Endothelial cell of umbilical vein (primary cell): Measurements from ENCODE around the gene CUX1. TPM values are rescaled to one million over a fixed set of nuclear protein-coding genes. Genes with fewer than 3 reads are reported as not detected.
"Not testable (repeated sequence)": the region's sequence is repeated elsewhere in the genome, so short reads cannot be mapped to it uniquely, and the experiment has no call there.

Source experiments
- BruUV-seq: library from RNA; stranded (reverse); fragments of 400-500 nt; replicated peaks from 2 replicates; lab custom pipeline; 2021; lab: Mats Ljungman, UMichigan
- CTCF ChIA-PET: fragments of 300-600, 350-600 bp; sonication (Branson Sonifier 250); formaldehyde crosslinking; loops from one replicate; lab custom pipeline; 2021; ENCODE audit warnings: antibody characterized with exemption, inconsistent platforms; lab: Charles Lee
- POLR2A ChIA-PET: fragments of 300-600, 350-600 bp; sonication (Branson Sonifier 250); formaldehyde crosslinking; loops from one replicate; lab custom pipeline; 2021; ENCODE audit warnings: antibody characterized with exemption, inconsistent platforms; lab: Charles Lee
- DNase-seq: peaks from one replicate; pipeline ENCODE4 v3.0.0-alpha.2; 2011; ENCODE audit warnings: low read depth, low spot score
- FAIRE-seq: peaks from 2 replicates; lab custom pipeline; 2011; peaks lifted over from hg19 to GRCh38; lab: Jason Lieb, UNC
- H2AFZ ChIP-seq: 2 replicates; pipeline ENCODE4 v1.6.0; 2012; ENCODE audit warnings: low read depth, low read length, control low read depth, inconsistent platforms
- H3K27ac ChIP-seq: 2 replicates; pipeline ENCODE4 v1.5.1; 2011; ENCODE audit warnings: low read depth, mild to moderate bottlenecking, control low read depth, low read length, moderate library complexity; ENCODE audit not compliant: insufficient read depth
- H3K27me3 ChIP-seq, 2 experiments: 2 replicates each; pipeline versions ENCODE4 v1.6.0 to v1.6.1; 2011; ENCODE audit warnings: low read length in 2 of 2, mixed read lengths in 1 of 2; ENCODE audit not compliant: control insufficient read depth in 2 of 2, insufficient read depth in 2 of 2
- H3K36me3 ChIP-seq, 2 experiments: 2 replicates in 1 of 2; 3 replicates in 1 of 2; pipeline ENCODE4 v1.5.1; 2011; ENCODE audit warnings: low read length in 2 of 2, mild to moderate bottlenecking in 1 of 2, moderate library complexity in 1 of 2; ENCODE audit not compliant: control insufficient read depth in 2 of 2, insufficient read depth in 2 of 2; ENCODE audit errors: extremely low read depth in 1 of 2
- H3K4me1 ChIP-seq: 3 replicates; pipeline ENCODE4 v1.5.1; 2011; ENCODE audit warnings: mild to moderate bottlenecking, low read length; ENCODE audit not compliant: control insufficient read depth, insufficient read depth; ENCODE audit errors: extremely low read depth
- H3K4me2 ChIP-seq: 2 replicates; pipeline ENCODE4 v1.6.1; 2011; ENCODE audit warnings: low read length, control low read depth, mixed read lengths; ENCODE audit not compliant: insufficient read depth
- H3K4me3 ChIP-seq, 3 experiments: fragments of 200-600 bp in 1 of 3; sonication (generic), shearing (Covaris generic) in 1 of 3; replicated peaks in 1 of 3; 2 replicates each; pipeline ENCODE4 v1.5.1; 2011 to 2016; ENCODE audit warnings: control low read depth in 3 of 3, low read length in 3 of 3, mild to moderate bottlenecking in 2 of 3, inconsistent platforms in 1 of 3, low read depth in 1 of 3, moderate library complexity in 1 of 3; ENCODE audit not compliant: insufficient read depth in 1 of 3
- H3K79me2 ChIP-seq: 2 replicates; pipeline ENCODE4 v1.6.0; 2012; ENCODE audit warnings: low read length, inconsistent platforms; ENCODE audit not compliant: control insufficient read depth, insufficient read depth
- H3K9ac ChIP-seq: replicated peaks from 2 replicates; pipeline ENCODE3; 2011; ENCODE audit warnings: low read length, control low read depth; ENCODE audit not compliant: insufficient read depth; ENCODE audit errors: extremely low read depth
- H3K9me1 ChIP-seq: replicated peaks from 3 replicates; pipeline ENCODE4 v1.6.0; 2011; ENCODE audit warnings: mild to moderate bottlenecking, low read length; ENCODE audit not compliant: control insufficient read depth, insufficient read depth; ENCODE audit errors: extremely low read depth
- H3K9me3 ChIP-seq: replicated peaks from 2 replicates; pipeline ENCODE4 v1.5.1; 2012; ENCODE audit warnings: low read length, inconsistent platforms; ENCODE audit not compliant: control insufficient read depth, insufficient read depth
- H4K20me1 ChIP-seq: replicated peaks from 2 replicates; pipeline ENCODE3; 2011; ENCODE audit warnings: mild to moderate bottlenecking, low read length; ENCODE audit not compliant: control insufficient read depth, insufficient read depth; ENCODE audit errors: extremely low read depth
- EZH2 ChIP-seq: IDR thresholded peaks from 2 replicates; pipeline ENCODE4 v1.6.1; 2012; ENCODE audit warnings: borderline replicate concordance, low read depth, mild to moderate bottlenecking, moderate library complexity, low read length, inconsistent platforms; ENCODE audit not compliant: severe bottlenecking
- FOS ChIP-seq: IDR thresholded peaks from 2 replicates; pipeline ENCODE4 v1.6.1; 2011; ENCODE audit warnings: mild to moderate bottlenecking, low read length, moderate library complexity, borderline replicate concordance; ENCODE audit not compliant: insufficient read depth
- GATA2 ChIP-seq: IDR thresholded peaks from 2 replicates; pipeline ENCODE4 v1.7.0; 2011; ENCODE audit warnings: low read depth, mild to moderate bottlenecking, moderate library complexity, mixed read lengths, low read length; ENCODE audit not compliant: insufficient read length, insufficient read depth
- JUN ChIP-seq: IDR thresholded peaks from 2 replicates; pipeline ENCODE4 v1.6.1; 2011; ENCODE audit warnings: borderline replicate concordance, low read depth; ENCODE audit not compliant: insufficient read length, insufficient read depth
- MYC ChIP-seq: IDR thresholded peaks from one replicate; pipeline ENCODE4 v1.6.1; 2011; ENCODE audit warnings: mild to moderate bottlenecking, low read depth, low read length
- POLR2A ChIP-seq: IDR thresholded peaks from 2 replicates; pipeline ENCODE4 v1.6.1; 2012; ENCODE audit warnings: low read depth, mild to moderate bottlenecking, control low read depth, low read length
- POLR2AphosphoS5 ChIP-seq: IDR thresholded peaks from 2 replicates; pipeline ENCODE4 v1.6.1; 2012; ENCODE audit warnings: low read depth, mild to moderate bottlenecking, control low read depth, low read length, moderate library complexity; ENCODE audit not compliant: insufficient read depth
- dilution Hi-C: fragments of 300-500 bp; cut with MboI; formaldehyde crosslinking; loops from one replicate; pipeline ENCODE4 v1.15.0; 2019; ENCODE audit warnings: low sequenced_read_pairs; ENCODE audit not compliant: extremely low pct_ligation_motif_present
- intact Hi-C: fragments of 100-400 bp; cut with micrococcal nuclease; formaldehyde crosslinking; loops from one replicate; pipeline ENCODE4 v1.10.0; 2022
- polyA plus RNA-seq, 4 experiments: library from polyadenylated mRNA; depleted of rRNA in 3 of 4; stranded (reverse) in 3 of 4; unstranded in 1 of 4; fragments of >200 nt; gene quantifications; 2 replicates each; pipeline versions ENCODE4 v1.2.1 to v1.2.3, GENCODE V29; 2011 to 2012; ENCODE audit warnings: missing spikeins in 1 of 4
- total RNA-seq: library from RNA; stranded (reverse); gene quantifications from 2 replicates; pipeline ENCODE4 v1.2.3, GENCODE V29; 2021
- TF ChIP-seq, protein P1 (sequence below), 2 donors: IDR thresholded peaks; 1 replicate in 1 of 2; 2 replicates in 1 of 2; pipeline ENCODE4 v1.5.1; 2011; ENCODE audit warnings: low read length in 2 of 2, mild to moderate bottlenecking in 2 of 2, moderate library complexity in 2 of 2, control low read depth in 1 of 2, inconsistent platforms in 1 of 2, low read depth in 1 of 2; ENCODE audit not compliant: insufficient read depth in 1 of 2; ENCODE audit errors: extremely low read depth in 1 of 2
- TF ChIP-seq, protein P2 (sequence below): IDR thresholded peaks from 2 replicates; pipeline ENCODE4 v1.6.1; 2011; ENCODE audit not compliant: insufficient read depth, insufficient read length

The CUX1 gene
- total and polyA plus RNA-seq, 2 donors (not counting 3 experiments of a cell fraction or from before 2014, with no cell fraction given) = 13.8 to 49.8 TPM

- BruUV-seq = no TSS peak
- intact Hi-C loops = no loop called here
- H3K4me3 ChIP-seq = no peak overlapping the region
- no peak for FAIRE-seq
- no peak overlapping the region for H3K27ac ChIP-seq
- H3K79me2 ChIP-seq = no peaks in the 10 kb centered on the region
- H3K9me1 ChIP-seq = no peaks in the 10 kb centered on the region
- H3K9me3 ChIP-seq = no peaks in the 10 kb centered on the region
- CTCF ChIA-PET = no interaction called here
- H3K36me3 ChIP-seq = no peaks in the 10 kb centered on the region
- no peak overlapping the region for H3K4me2 ChIP-seq
- no peak overlapping the region for H2AFZ ChIP-seq
- no peaks in the 10 kb centered on the region for H3K27me3 ChIP-seq
- H4K20me1 ChIP-seq = no peaks in the 10 kb centered on the region
- no peaks in the 10 kb centered on the region for H3K4me1 ChIP-seq
- POLR2A ChIA-PET = no interaction called here
- no peak overlapping the region for H3K9ac ChIP-seq
- TF ChIP-seq, protein P1, sequence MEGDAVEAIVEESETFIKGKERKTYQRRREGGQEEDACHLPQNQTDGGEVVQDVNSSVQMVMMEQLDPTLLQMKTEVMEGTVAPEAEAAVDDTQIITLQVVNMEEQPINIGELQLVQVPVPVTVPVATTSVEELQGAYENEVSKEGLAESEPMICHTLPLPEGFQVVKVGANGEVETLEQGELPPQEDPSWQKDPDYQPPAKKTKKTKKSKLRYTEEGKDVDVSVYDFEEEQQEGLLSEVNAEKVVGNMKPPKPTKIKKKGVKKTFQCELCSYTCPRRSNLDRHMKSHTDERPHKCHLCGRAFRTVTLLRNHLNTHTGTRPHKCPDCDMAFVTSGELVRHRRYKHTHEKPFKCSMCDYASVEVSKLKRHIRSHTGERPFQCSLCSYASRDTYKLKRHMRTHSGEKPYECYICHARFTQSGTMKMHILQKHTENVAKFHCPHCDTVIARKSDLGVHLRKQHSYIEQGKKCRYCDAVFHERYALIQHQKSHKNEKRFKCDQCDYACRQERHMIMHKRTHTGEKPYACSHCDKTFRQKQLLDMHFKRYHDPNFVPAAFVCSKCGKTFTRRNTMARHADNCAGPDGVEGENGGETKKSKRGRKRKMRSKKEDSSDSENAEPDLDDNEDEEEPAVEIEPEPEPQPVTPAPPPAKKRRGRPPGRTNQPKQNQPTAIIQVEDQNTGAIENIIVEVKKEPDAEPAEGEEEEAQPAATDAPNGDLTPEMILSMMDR (IDR thresholded peaks at IDR 0.05; ENCODE audit: extremely low read depth in 1 of 2, insufficient read depth in 1 of 2, low read depth in 1 of 2, low read length in 2 of 2) = no peak
- no peak for TF ChIP-seq POLR2AphosphoS5
- TF ChIP-seq JUN = no peak
- TF ChIP-seq EZH2 = no peak
- no peak for TF ChIP-seq FOS
- no peak for TF ChIP-seq MYC
- TF ChIP-seq GATA2 = no peak
- TF ChIP-seq POLR2A = no peak
- TF ChIP-seq, protein P2, sequence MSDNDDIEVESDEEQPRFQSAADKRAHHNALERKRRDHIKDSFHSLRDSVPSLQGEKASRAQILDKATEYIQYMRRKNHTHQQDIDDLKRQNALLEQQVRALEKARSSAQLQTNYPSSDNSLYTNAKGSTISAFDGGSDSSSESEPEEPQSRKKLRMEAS = no peak
- no peak for DNase-seq
- dilution Hi-C loops = no loop called here
These were observed 192.2 kb downstream of the CUX1 start for GRCh38 chr7:102009628-102010027.

GRCh38 chr7:102012112-102012830 lies 194.8 kb downstream of the CUX1 start:
- CTCF ChIA-PET, H3K4me2 ChIP-seq, FAIRE-seq, POLR2A ChIA-PET, H3K27ac ChIP-seq, H2AFZ ChIP-seq, dilution Hi-C loops, H3K4me1 ChIP-seq, BruUV-seq, H3K27me3 ChIP-seq, H3K79me2 ChIP-seq, intact Hi-C loops, H3K9ac ChIP-seq, H3K9me1 ChIP-seq, H4K20me1 ChIP-seq, H3K4me3 ChIP-seq, H3K9me3 ChIP-seq, DNase-seq, H3K36me3 ChIP-seq: not testable (repeated sequence)
